HFFc6 (cell line): ENCODE measurements around the gene TTLL6. TPM values are rescaled to one million over a fixed set of nuclear protein-coding genes. Genes with fewer than 3 reads are reported as not detected.

Source experiments
- DNase-seq: peaks from one replicate; pipeline ENCODE4 v3.0.0-alpha.2; 2018
- H3K27ac Mint-ChIP-seq: 2 replicates; pipeline ENCODE4 v1.8.0; 2020; ENCODE audit warnings: mild to moderate bottlenecking, mixed read lengths
- H3K27me3 Mint-ChIP-seq: 2 replicates; pipeline ENCODE4 v1.8.0; 2021; ENCODE audit warnings: mild to moderate bottlenecking, moderate library complexity, mixed read lengths; ENCODE audit not compliant: insufficient read depth
- H3K36me3 Mint-ChIP-seq: 2 replicates; pipeline ENCODE4 v1.8.0; 2021; ENCODE audit warnings: low read depth, mixed read lengths
- H3K4me1 Mint-ChIP-seq: 2 replicates; pipeline ENCODE4 v1.8.0; 2020; ENCODE audit warnings: low read depth, mixed read lengths
- H3K4me3 Mint-ChIP-seq: 2 replicates; pipeline ENCODE4 v1.8.0; 2020; ENCODE audit warnings: mild to moderate bottlenecking, moderate library complexity, mixed read lengths
- H3K9me3 Mint-ChIP-seq: 2 replicates; pipeline ENCODE4 v1.8.0; 2020; ENCODE audit warnings: mild to moderate bottlenecking, mixed read lengths
- CTCF ChIP-seq: fragments of 200-600 bp; sonication (generic); IDR thresholded peaks from 2 replicates; pipeline ENCODE4 v1.5.0; 2021; ENCODE audit warnings: antibody characterized with exemption, mild to moderate bottlenecking
- total RNA-seq, 6 experiments: library from RNA; stranded (reverse); fragmentation: NEBNext Ultra II Directional; extraction: Animal tissue kit (Norgen Biotek cat#: 25700); gene quantifications; 2 replicates in 1 of 6; 3 replicates in 5 of 6; pipeline ENCODE4 v1.2.3, GENCODE V29; 2021

The TTLL6 gene
- total RNA-seq, 6 experiments from 2014 or later: not detected

- Mint-ChIP-seq H3K27me3 (peaks cover 78% of the 10 kb centered on the region), H3K27ac (no peak overlapping the region), H3K36me3 (no peaks in the 10 kb centered on the region), H3K4me3 (no peak overlapping the region), H3K4me1 (peaks cover 24% of the 10 kb centered on the region), H3K9me3 (no peaks in the 10 kb centered on the region; the same call in 1 of the 2 replicates)
- no peak for TF ChIP-seq CTCF
- DNase-seq: no peak
These were observed 65.9 kb downstream of the TTLL6 start for GRCh38 chr17:48751172-48751571.

GRCh38 chr17:48749621-48750553, 67.1 kb downstream of the TTLL6 start:
- DNase-seq: no peak
- Mint-ChIP-seq H3K9me3 (no peaks in the 10 kb centered on the region; the same call in 1 of the 2 replicates), H3K4me1 (peaks cover 18% of the 10 kb centered on the region), H3K36me3 (no peaks in the 10 kb centered on the region), H3K27me3 (peaks cover 85% of the 10 kb centered on the region), H3K4me3 (no peak overlapping the region), H3K27ac (no peak overlapping the region)
- no peak for TF ChIP-seq CTCF

- H3K4me3 Mint-ChIP-seq: no peak overlapping the region
- H3K36me3 Mint-ChIP-seq: no peaks in the 10 kb centered on the region
- H3K4me1 Mint-ChIP-seq: peaks cover 12% of the 10 kb centered on the region
- H3K27me3 Mint-ChIP-seq: peaks cover 85% of the 10 kb centered on the region
- no peak overlapping the region for H3K27ac Mint-ChIP-seq
- no peak for TF ChIP-seq CTCF
- H3K9me3 Mint-ChIP-seq: no peaks in the 10 kb centered on the region; the same call in 1 of the 2 replicates
- DNase-seq: no peak
These were observed 68.1 kb downstream of the TTLL6 start for GRCh38 chr17:48748718-48749566.

- H3K36me3 Mint-ChIP-seq: no peaks in the 10 kb centered on the region
- no peaks in the 10 kb centered on the region; the same call in 1 of the 2 replicates for H3K9me3 Mint-ChIP-seq
- no peaks in the 10 kb centered on the region; the same call in 1 of the 2 replicates for H3K4me1 Mint-ChIP-seq
- no peak overlapping the region for H3K4me3 Mint-ChIP-seq
- no peak overlapping the region for H3K27ac Mint-ChIP-seq
- TF ChIP-seq CTCF: no peak
- DNase-seq: no peak
- peaks cover 85% of the 10 kb centered on the region for H3K27me3 Mint-ChIP-seq
These were observed 69.3 kb downstream of the TTLL6 start for GRCh38 chr17:48747445-48748363.
